HCT116 (cell line): ENCODE results near the gene CASP10. TPM values are rescaled to one million over a fixed set of nuclear protein-coding genes. Genes with fewer than 3 reads are reported as not detected.

ENCODE experiments used
- ATAC-seq: fragments of 200-7000 bp; cut with Tn5 transposase; 2 replicates; pipeline ENCODE4 v1.9.1; 2020; ENCODE audit warnings: mild to moderate bottlenecking, moderate library complexity
- BruUV-seq: library from RNA; stranded (reverse); fragments of 400-500 nt; replicated peaks from 2 replicates; lab custom pipeline; 2021; lab: Mats Ljungman, UMichigan
- CTCF ChIA-PET: fragments of 300-600 bp; sonication (Branson Sonifier 250); formaldehyde crosslinking; loops from one replicate; lab custom pipeline; 2021; ENCODE audit warnings: antibody characterized with exemption; lab: Charles Lee
- POLR2A ChIA-PET: fragments of 300-600, 350-600 bp; sonication (Branson Sonifier 250); formaldehyde crosslinking; loops from one replicate; lab custom pipeline; 2021; ENCODE audit warnings: antibody characterized with exemption; lab: Charles Lee
- RAD21 ChIA-PET, 2 experiments: fragments of 300-600 bp; sonication (Branson Sonifier 250); formaldehyde crosslinking; loops; one replicate each; lab custom pipeline; 2023; ENCODE audit warnings: low total read pairs in 2 of 2; ENCODE audit not compliant: uncharacterized antibody in 2 of 2, unreplicated experiment in 2 of 2, low non-redundant PET in 1 of 2; lab: Charles Lee
- DNase-seq: peaks from one replicate; pipeline ENCODE4 v3.0.0-alpha.2; 2010; ENCODE audit warnings: low read depth, low spot score
- H2AFZ ChIP-seq: fragments of 200-600 bp; shearing (Covaris generic), sonication (generic); 2 replicates; pipeline ENCODE4 v1.6.1; 2017; ENCODE audit warnings: low read depth, mixed run types, mixed read lengths, antibody characterized with exemption, low read length; ENCODE audit not compliant: poor library complexity, severe bottlenecking
- H3K27ac ChIP-seq: 2 replicates; pipeline ENCODE4 v1.5.1; 2012; ENCODE audit warnings: low read depth, low read length
- H3K27me3 ChIP-seq: fragments of 200-600 bp; sonication (generic); 2 replicates; pipeline ENCODE4 v1.6.1; 2016; ENCODE audit warnings: mixed run types, low read length, mixed read lengths; ENCODE audit not compliant: insufficient read depth
- H3K36me3 ChIP-seq, 2 experiments: fragments of 200-500 bp in 1 of 2; fragments of 200-600 bp in 1 of 2; sonication (Bioruptor generic) in 1 of 2; sonication (generic) in 1 of 2; 2 replicates each; pipeline versions ENCODE4 v1.5.1 to v1.6.1; 2014 to 2016; ENCODE audit warnings: low read length in 2 of 2, inconsistent platforms in 1 of 2, mixed read lengths in 1 of 2, mixed run types in 1 of 2; ENCODE audit not compliant: insufficient read depth in 2 of 2, control insufficient read depth in 1 of 2
- H3K4me1 ChIP-seq, 2 experiments: fragments of 200-600 bp in 1 of 2; sonication (generic) in 1 of 2; 2 replicates each; pipeline versions ENCODE4 v1.5.1 to v1.6.1; 2012 to 2017; ENCODE audit warnings: low read length in 2 of 2, inconsistent platforms in 1 of 2, mild to moderate bottlenecking in 1 of 2, mixed read lengths in 1 of 2, mixed run types in 1 of 2, moderate library complexity in 1 of 2; ENCODE audit not compliant: insufficient read depth in 2 of 2, control insufficient read depth in 1 of 2
- H3K4me2 ChIP-seq: fragments of 200-600 bp; sonication (generic); 2 replicates; pipeline ENCODE4 v1.6.1; 2017; ENCODE audit warnings: mixed run types, low read length, mixed read lengths
- H3K4me3 ChIP-seq, 2 experiments: fragments of 200-600 bp in 1 of 2; sonication (generic) in 1 of 2; replicated peaks in 1 of 2; 2 replicates each; pipeline ENCODE4 v1.5.1; 2011 to 2016; ENCODE audit warnings: low read length in 2 of 2, control low read depth in 1 of 2, low read depth in 1 of 2, mild to moderate bottlenecking in 1 of 2, mixed read lengths in 1 of 2, mixed run types in 1 of 2
- H3K79me2 ChIP-seq: fragments of 200-600 bp; sonication (generic); 2 replicates; pipeline ENCODE4 v1.6.1; 2017; ENCODE audit warnings: mild to moderate bottlenecking, mixed run types, low read length, moderate library complexity, mixed read lengths; ENCODE audit not compliant: insufficient read depth
- H3K9ac ChIP-seq: fragments of 200-600 bp; sonication (generic); 2 replicates; pipeline ENCODE4 v1.6.1; 2016; ENCODE audit warnings: low read length, mixed read lengths
- H3K9me2 ChIP-seq: fragments of 200-600 bp; sonication (generic), shearing (Covaris generic); 2 replicates; pipeline ENCODE4 v1.6.1; 2017; ENCODE audit warnings: mixed run types, mild to moderate bottlenecking, moderate library complexity; ENCODE audit not compliant: insufficient read depth
- H3K9me3 ChIP-seq, 2 experiments: fragments of 200-500 bp in 1 of 2; fragments of 200-600 bp in 1 of 2; sonication (Bioruptor generic) in 1 of 2; sonication (generic) in 1 of 2; 2 replicates each; pipeline ENCODE4 v1.6.1; 2014 to 2017; ENCODE audit warnings: low read length in 2 of 2, mixed read lengths in 2 of 2, inconsistent platforms in 1 of 2, low read depth in 1 of 2, mild to moderate bottlenecking in 1 of 2, mixed run types in 1 of 2, moderate library complexity in 1 of 2; ENCODE audit not compliant: control insufficient read depth in 1 of 2, insufficient read depth in 1 of 2
- H4K20me1 ChIP-seq: fragments of 200-600 bp; sonication (generic), shearing (Covaris generic); 2 replicates; pipeline ENCODE4 v1.6.1; 2017; ENCODE audit warnings: mixed run types, mild to moderate bottlenecking, moderate library complexity; ENCODE audit not compliant: insufficient read depth
- ATF3 ChIP-seq: IDR thresholded peaks from 2 replicates; pipeline ENCODE4 v1.6.1; 2012
- CBX3 ChIP-seq: IDR thresholded peaks from 2 replicates; pipeline ENCODE4 v1.6.1; 2012; ENCODE audit warnings: low read depth
- CEBPB ChIP-seq: IDR thresholded peaks from 2 replicates; pipeline ENCODE4 v1.6.1; 2012; ENCODE audit warnings: low read depth
- CTCF ChIP-seq, 3 experiments: fragments of 200-600 bp in 1 of 3; sonication (generic) in 1 of 3; IDR thresholded peaks in 2 of 3; conservative IDR thresholded peaks in 1 of 3; 2 replicates each; pipeline ENCODE4 v1.5.1; 2012 to 2017; ENCODE audit warnings: low read depth in 2 of 3, low read length in 2 of 3, antibody characterized with exemption in 1 of 3, borderline replicate concordance in 1 of 3, control low read depth in 1 of 3, mild to moderate bottlenecking in 1 of 3, mixed read lengths in 1 of 3, mixed run types in 1 of 3, moderate library complexity in 1 of 3; ENCODE audit not compliant: insufficient read depth in 1 of 3
- ELF1 ChIP-seq: IDR thresholded peaks from 2 replicates; pipeline ENCODE4 v1.6.1; 2012; ENCODE audit warnings: low read depth, borderline replicate concordance
- EZH2phosphoT487 ChIP-seq: fragments of 200-600 bp; IDR thresholded peaks from 2 replicates; pipeline ENCODE4 v1.6.1; 2018; ENCODE audit warnings: antibody characterized with exemption, borderline replicate concordance
- FOSL1 ChIP-seq: IDR thresholded peaks from 2 replicates; pipeline ENCODE4 v1.6.1; 2012; ENCODE audit warnings: low read depth
- MAX ChIP-seq: IDR thresholded peaks from 2 replicates; pipeline ENCODE4 v1.6.1; 2012
- POLR2A ChIP-seq: IDR thresholded peaks from 2 replicates; pipeline ENCODE4 v1.7.0; 2011; ENCODE audit warnings: borderline replicate concordance; ENCODE audit not compliant: insufficient read depth, insufficient read length; ENCODE audit errors: extremely low read depth
- RAD21 ChIP-seq: IDR thresholded peaks from 2 replicates; pipeline ENCODE4 v1.6.1; 2012; ENCODE audit warnings: low read depth, mild to moderate bottlenecking
- REST ChIP-seq: IDR thresholded peaks from 2 replicates; pipeline ENCODE4 v1.6.1; 2012; ENCODE audit warnings: low read depth
- SIN3A ChIP-seq: IDR thresholded peaks from 2 replicates; pipeline ENCODE4 v1.6.1; 2012; ENCODE audit warnings: low read depth
- SP1 ChIP-seq: IDR thresholded peaks from 2 replicates; pipeline ENCODE4 v1.6.1; 2012; ENCODE audit warnings: low read depth
- SRF ChIP-seq: IDR thresholded peaks from 2 replicates; pipeline ENCODE4 v1.6.1; 2012; ENCODE audit warnings: low read depth
- YY1 ChIP-seq: IDR thresholded peaks from 2 replicates; pipeline ENCODE4 v1.6.1; 2011; ENCODE audit warnings: low read length, low read depth, moderate library complexity, mild to moderate bottlenecking; ENCODE audit not compliant: insufficient replicate concordance; ENCODE audit errors: extremely low read depth
- ZBTB33 ChIP-seq: IDR thresholded peaks from 2 replicates; pipeline ENCODE4 v1.6.1; 2011; ENCODE audit warnings: mild to moderate bottlenecking, low read length, moderate library complexity; ENCODE audit not compliant: insufficient replicate concordance; ENCODE audit errors: extremely low read depth
- ZFX ChIP-seq: fragments of 450-650 bp; IDR thresholded peaks from 2 replicates; pipeline ENCODE4 v1.6.1; 2017
- ZNF274 ChIP-seq: fragments of 200-500 bp; sonication (Bioruptor generic); IDR thresholded peaks from 2 replicates; pipeline ENCODE4 v1.6.1; 2014; ENCODE audit warnings: mild to moderate bottlenecking, low read depth, low read length, inconsistent platforms
- intact Hi-C: fragments of 100-400 bp; cut with micrococcal nuclease; formaldehyde crosslinking; loops from 2 replicates; pipeline ENCODE4 v1.10.0; 2022
- total RNA-seq: library from RNA; stranded (reverse); gene quantifications from one replicate; pipeline ENCODE4 v1.2.1, GENCODE V29; 2021; ENCODE audit not compliant: unreplicated experiment

CASP10 gene
- total RNA-seq, 1 experiment from 2014 or later = 2.6 TPM

- no peak overlapping the region for H3K27ac ChIP-seq
- H3K79me2 ChIP-seq = no peaks in the 10 kb centered on the region
- DNase-seq (no peak), ATAC-seq (no peak)
- H3K9me2 ChIP-seq = no peaks in the 10 kb centered on the region
- H3K4me1 ChIP-seq = peaks cover 6 to 17% of the 10 kb centered on the region in 2 experiments; a peak in 3 of 4 replicates
- H2AFZ ChIP-seq = no peak overlapping the region
- H3K27me3 ChIP-seq = no peaks in the 10 kb centered on the region
- no peaks in the 10 kb centered on the region for H3K36me3 ChIP-seq
- no peaks in the 10 kb centered on the region for H3K9me3 ChIP-seq
- no peak overlapping the region for H3K4me2 ChIP-seq
- no peak overlapping the region for H3K4me3 ChIP-seq
- intact Hi-C loops = no loop called here
- POLR2A ChIA-PET = interaction anchor here (0.6 kb wide), 1 partner anchor 129 kb away, joined by 4 read pairs; no protein-coding TSS in a partner anchor
- RAD21 ChIA-PET = no interaction called here
- no peak overlapping the region for H3K9ac ChIP-seq
- CTCF ChIA-PET = interaction anchor here (6.1 kb wide), 1 partner anchor 9 kb away, joined by 39 read pairs; no protein-coding TSS in a partner anchor
- no TSS peak for BruUV-seq
- H4K20me1 ChIP-seq = no peaks in the 10 kb centered on the region
- TF ChIP-seq MAX (no peak), SRF (no peak), ELF1 (no peak), POLR2A (no peak), ZNF274 (no peak), SP1 (no peak), YY1 (no peak), SIN3A (no peak), EZH2phosphoT487 (no peak), ZBTB33 (no peak), CTCF (IDR thresholded peaks at IDR 0.05 in 2 of 3, conservative IDR thresholded peaks at IDR 0.05 in 1 of 3; ENCODE audit: borderline replicate concordance in 1 of 3, insufficient read depth in 1 of 3, low read depth in 2 of 3, low read length in 2 of 3) (no peak), ZFX (no peak), CBX3 (no peak), REST (no peak), CEBPB (no peak), FOSL1 (no peak), ATF3 (no peak), RAD21 (no peak)
These were observed 40.4 kb downstream of the CASP10 start for GRCh38 chr2:201223089-201224073.
